GM15510 (cell line): Measurements from ENCODE around the gene PLXNA2.

Experiments used
- POLR2A ChIP-seq: IDR thresholded peaks from 3 replicates; pipeline ENCODE4 v1.6.1; 2011; ENCODE audit warnings: borderline replicate concordance; ENCODE audit not compliant: insufficient read length; ENCODE audit errors: extremely low read depth

The PLXNA2 gene

GRCh38 chr1:208239473-208240381 lies 4.5 kb downstream of the PLXNA2 start:
- no peak for TF ChIP-seq POLR2A

- TF ChIP-seq POLR2A: no peak
These were observed 5.3 kb downstream of the PLXNA2 start for GRCh38 chr1:208238710-208239472.

GRCh38 chr1:208237241-208237640 lies 6.9 kb downstream of the PLXNA2 start:
- no peak for TF ChIP-seq POLR2A

GRCh38 chr1:208235982-208236761 lies 8.0 kb downstream of the PLXNA2 start:
- TF ChIP-seq POLR2A: no peak

GRCh38 chr1:208235356-208235981 lies 8.7 kb downstream of the PLXNA2 start:
- TF ChIP-seq POLR2A: no peak

- TF ChIP-seq POLR2A: no peak
These were observed 9.5 kb downstream of the PLXNA2 start for GRCh38 chr1:208234721-208235120.

GRCh38 chr1:208233978-208234377 lies 10.2 kb downstream of the PLXNA2 start:
- no peak for TF ChIP-seq POLR2A

GRCh38 chr1:208233546-208233945 lies 10.6 kb downstream of the PLXNA2 start:
- no peak for TF ChIP-seq POLR2A

GRCh38 chr1:208232662-208233038 lies 11.5 kb downstream of the PLXNA2 start:
- no peak for TF ChIP-seq POLR2A

GRCh38 chr1:208231881-208232661 lies 12.1 kb downstream of the PLXNA2 start:
- no peak for TF ChIP-seq POLR2A

- TF ChIP-seq POLR2A: no peak
These were observed 13.3 kb downstream of the PLXNA2 start for GRCh38 chr1:208230668-208231529.

GRCh38 chr1:208228550-208228949 lies 15.6 kb downstream of the PLXNA2 start:
- no peak for TF ChIP-seq POLR2A

- TF ChIP-seq POLR2A: no peak
These were observed 16.2 kb downstream of the PLXNA2 start for GRCh38 chr1:208228026-208228425.
